ENCODE measurements around the gene SLIT3. TPM values are rescaled to one million over a fixed set of nuclear protein-coding genes. Genes with fewer than 3 reads are reported as not detected.

Gene SLIT3
- total and polyA plus RNA-seq, 9 of the 15 experiments (the other 6 are each of a cell fraction or from before 2014, with no cell fraction given), result 0.01 to 0.04 TPM; not detected in 7

- no peak for TF ChIP-seq CEBPZ (IDR thresholded peaks at IDR 0.05; ENCODE audit: borderline replicate concordance, low read depth, low read length)
- no peak for TF ChIP-seq ZNF561 (CRISPR knock-in tag; conservative IDR thresholded peaks at IDR 0.05)
- no peak for TF ChIP-seq ZKSCAN1 (IDR thresholded peaks at IDR 0.05; ENCODE audit: low read depth, low read length)
- no peak for TF ChIP-seq HES1 (IDR thresholded peaks at IDR 0.05; ENCODE audit: low read depth)
- no peak for TF ChIP-seq TCF15 (CRISPR knock-in tag; IDR thresholded peaks at IDR 0.05)
- TF ChIP-seq ARID3A (IDR thresholded peaks at IDR 0.05; ENCODE audit: borderline replicate concordance, low read depth, low read length), result no peak
- TF ChIP-seq POLR2H (tag; IDR thresholded peaks at IDR 0.05; ENCODE audit: low read depth), result no peak
- peak in 1 of 2 experiments; percentile 37; a peak in 1 of 4 replicates for TF ChIP-seq RCOR1 (IDR thresholded peaks at IDR 0.05; ENCODE audit: borderline replicate concordance in 1 of 2, low read depth in 2 of 2, low read length in 2 of 2)
- no peak for TF ChIP-seq MCM2 (IDR thresholded peaks at IDR 0.05; ENCODE audit: low read depth)
- no peak for TF ChIP-seq FIP1L1 (IDR thresholded peaks at IDR 0.05; ENCODE audit: low read depth, low read length, poor library complexity, severe bottlenecking)
- TF ChIP-seq CXXC5 (CRISPR knock-in tag; IDR thresholded peaks at IDR 0.05), result no peak
- no peak for TF ChIP-seq KAT8 (IDR thresholded peaks at IDR 0.05; ENCODE audit: low read depth)
- no peak for TF ChIP-seq ZFP36 (IDR thresholded peaks at IDR 0.05; ENCODE audit: low read depth, low read length, partially characterized antibody)
- TF ChIP-seq CAMTA2 (CRISPR knock-in tag; conservative IDR thresholded peaks at IDR 0.05), result no peak
- TF ChIP-seq ZNF77 (CRISPR knock-in tag; IDR thresholded peaks at IDR 0.05), result no peak
- no peak for TF ChIP-seq GTF2B (IDR thresholded peaks at IDR 0.05; ENCODE audit: extremely low read depth, insufficient read length)
- no peak; the same call in 1 of the 2 replicates for TF ChIP-seq EP400 (IDR thresholded peaks at IDR 0.05)
- TF ChIP-seq ESRRB (CRISPR knock-in tag; IDR thresholded peaks at IDR 0.05; ENCODE audit: borderline replicate concordance), result no peak
These were observed 506.8 kb downstream of the SLIT3 start (continued) for GRCh38 chr5:168793841-168794837.
